Cerebellar cortex (tissue), 1 donor: ENCODE results near the gene TSNAXIP1.

Experiments used
- DNase-seq: peaks from one replicate; pipeline ENCODE4 v3.0.0-alpha.2; 2015; ENCODE audit warnings: low spot score

TSNAXIP1 gene

GRCh38 chr16:67782567-67783352 is 23.9 kb upstream of the TSNAXIP1 start:
- DNase-seq = no peak

DNA sequence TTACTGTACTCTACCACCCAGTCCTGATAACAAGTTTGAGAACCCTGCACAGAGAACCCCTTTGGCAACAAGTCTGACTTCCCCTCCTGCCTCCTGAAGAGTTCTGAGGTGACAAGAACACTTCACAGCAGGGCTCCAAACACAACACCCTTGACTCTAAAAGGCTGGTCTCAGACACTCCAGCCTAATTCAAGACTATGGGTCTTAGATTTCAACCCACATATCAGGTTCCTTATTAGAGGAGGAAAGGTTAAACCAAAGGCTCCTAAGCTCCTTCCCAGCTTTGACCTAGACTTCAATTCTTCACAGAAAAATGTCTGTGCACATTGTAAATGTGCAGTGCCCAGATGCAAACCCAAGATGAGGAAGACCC is 23.4 kb upstream of the TSNAXIP1 start:
- no peak for DNase-seq

DNA sequence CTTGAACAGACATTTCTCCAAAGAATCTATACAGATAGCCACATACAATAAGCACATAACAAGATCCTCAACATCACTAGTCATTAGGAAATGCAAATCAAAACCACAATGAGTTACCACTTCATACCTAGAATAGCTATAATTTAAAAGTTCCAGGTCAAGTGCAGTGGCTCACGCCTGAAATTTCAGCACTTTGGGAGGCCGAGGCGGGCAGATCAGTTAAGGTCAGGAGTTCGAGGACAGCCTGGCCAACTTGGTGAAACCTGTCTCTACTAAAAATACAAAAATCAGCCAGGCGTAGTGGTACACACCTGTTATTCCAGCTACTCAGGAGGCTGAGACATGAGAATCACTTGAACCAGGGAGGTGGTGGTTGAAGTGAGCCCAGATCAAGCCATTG is 20.2 kb upstream of the TSNAXIP1 start:
- DNase-seq = no peak

DNA sequence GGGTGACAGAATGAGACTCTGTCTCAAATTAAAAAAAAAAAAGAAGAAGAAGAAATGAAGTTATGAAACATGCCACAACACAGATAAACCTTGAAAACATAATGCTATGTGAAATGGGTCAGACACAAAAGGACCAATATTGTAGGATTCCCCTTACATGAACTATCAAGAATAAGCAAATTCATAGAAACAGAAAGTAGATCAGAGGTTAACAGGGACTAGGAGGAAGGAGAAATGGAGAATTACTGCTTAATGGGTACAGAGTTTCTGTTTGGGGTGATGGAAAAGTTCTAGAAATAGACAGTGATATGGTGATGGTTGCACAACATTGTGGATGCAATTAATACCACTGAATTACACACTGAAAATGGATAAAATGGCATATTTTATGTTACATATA is 16.6 kb upstream of the TSNAXIP1 start:
- no peak for DNase-seq

GRCh38 chr16:67796099-67796718 is 10.5 kb upstream of the TSNAXIP1 start:
- no peak for DNase-seq

- no peak for DNase-seq
Observed at GRCh38 chr16:67800338-67800926, 6.3 kb upstream of the TSNAXIP1 start.

DNA sequence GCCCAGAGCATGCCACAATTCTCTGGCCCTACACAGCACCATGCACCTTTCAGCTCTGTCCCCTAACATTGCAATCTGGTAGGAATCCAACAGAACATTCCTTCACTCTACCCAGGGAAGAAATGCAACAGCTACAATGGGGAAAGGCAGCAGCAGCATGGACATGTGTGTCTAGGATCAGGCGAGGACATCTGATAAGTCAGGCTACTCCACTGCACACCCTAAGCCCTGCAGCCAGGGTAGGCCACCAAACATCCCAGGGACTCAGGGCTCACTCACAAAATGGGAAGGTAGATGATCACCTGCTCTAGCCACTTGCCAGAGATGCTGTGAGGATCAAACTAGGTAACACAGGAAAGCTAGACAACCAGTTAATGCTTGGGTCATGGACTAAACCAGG is 5.4 kb upstream of the TSNAXIP1 start:
- DNase-seq = no peak

GRCh38 chr16:67801883-67802282 is 4.8 kb upstream of the TSNAXIP1 start:
- DNase-seq = no peak

- no peak for DNase-seq
Observed at GRCh38 chr16:67803894-67804293, 2.8 kb upstream of the TSNAXIP1 start.

GRCh38 chr16:67804853-67805542 is 1.7 kb upstream of the TSNAXIP1 start:
- no peak for DNase-seq

GRCh38 chr16:67805718-67806427 is 816 bp upstream of the TSNAXIP1 start:
- no peak for DNase-seq

DNA sequence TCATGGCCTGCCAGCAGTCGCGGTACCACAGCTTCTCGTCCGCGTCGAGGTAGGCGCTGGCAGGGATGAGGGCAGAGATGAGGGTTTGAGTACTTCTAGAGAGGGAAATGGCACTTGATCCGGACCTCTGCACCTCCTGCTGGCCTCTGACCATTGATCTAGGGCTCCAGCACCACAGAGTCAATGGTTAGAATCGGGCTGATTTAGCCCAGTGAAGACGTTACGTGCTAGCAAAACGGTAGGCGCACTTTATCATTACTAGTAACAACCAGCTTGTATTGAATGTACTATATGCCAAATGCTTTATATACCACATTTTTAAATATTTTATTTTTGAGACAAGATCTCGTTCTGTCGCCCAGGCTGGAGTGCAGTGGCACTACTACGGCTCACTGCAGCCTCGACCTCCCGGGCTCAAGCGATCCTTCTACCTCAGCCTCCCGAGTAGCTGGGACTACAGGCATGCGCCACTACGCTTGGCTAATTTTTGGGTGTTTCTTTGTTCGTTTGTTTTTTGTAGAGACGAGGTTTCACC is 526 bp downstream of the TSNAXIP1 start:
- DNase-seq = no peak

- no peak for DNase-seq
Observed at GRCh38 chr16:67811899-67812298, 5.2 kb downstream of the TSNAXIP1 start.

- no peak for DNase-seq
Observed at GRCh38 chr16:67814567-67814966, 7.9 kb downstream of the TSNAXIP1 start.

GRCh38 chr16:67820608-67821259 is 14.0 kb downstream of the TSNAXIP1 start:
- DNase-seq = no peak

- DNase-seq = no peak
Observed at GRCh38 chr16:67822511-67822910, 15.8 kb downstream of the TSNAXIP1 start.

- DNase-seq = no peak
Observed at GRCh38 chr16:67825119-67825518, 18.4 kb downstream of the TSNAXIP1 start.

- DNase-seq = no peak
Observed at GRCh38 chr16:67825906-67826305, 19.2 kb downstream of the TSNAXIP1 start.

DNA sequence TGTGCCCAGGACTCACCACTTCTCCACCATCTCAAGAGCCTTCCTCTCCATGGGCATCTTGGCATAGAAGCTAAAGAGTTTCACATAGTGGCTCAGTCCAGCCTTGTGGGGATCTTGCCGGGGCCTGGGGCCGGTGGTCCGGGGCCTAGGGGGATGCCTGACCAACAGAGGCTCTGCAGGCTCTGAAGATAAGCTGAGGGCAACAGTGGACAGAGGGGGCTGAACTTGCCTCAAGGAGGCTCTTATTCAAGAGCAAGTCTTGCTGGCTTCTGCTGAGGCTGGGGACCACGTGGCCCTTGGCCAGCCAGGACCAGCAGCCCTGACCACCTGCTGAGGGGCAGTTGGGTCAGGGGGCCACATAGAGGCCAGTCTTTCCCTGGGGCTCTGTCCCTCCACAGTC is 22.0 kb downstream of the TSNAXIP1 start:
- DNase-seq = no peak

DNA sequence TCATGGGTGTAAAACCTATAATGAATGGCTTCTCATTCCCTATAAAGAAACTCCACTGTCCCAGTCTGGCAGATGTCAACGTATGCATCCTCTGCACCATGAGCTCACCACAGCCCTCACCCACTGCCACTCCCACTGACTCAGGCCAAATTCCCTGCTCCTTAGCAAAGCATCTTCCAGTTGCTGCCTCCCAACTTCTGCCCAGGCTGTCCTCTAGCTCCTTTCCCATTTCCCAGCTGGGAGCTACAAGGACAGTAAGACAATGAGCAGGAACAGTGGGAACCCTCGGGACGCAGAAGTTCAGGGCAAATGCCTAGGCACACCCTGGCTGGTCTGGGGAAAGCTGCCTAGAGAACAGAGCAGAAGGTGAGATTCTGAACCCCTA is 26.3 kb downstream of the TSNAXIP1 start:
- DNase-seq = no peak
